ENCODE data around the gene TAF4.

DNA sequence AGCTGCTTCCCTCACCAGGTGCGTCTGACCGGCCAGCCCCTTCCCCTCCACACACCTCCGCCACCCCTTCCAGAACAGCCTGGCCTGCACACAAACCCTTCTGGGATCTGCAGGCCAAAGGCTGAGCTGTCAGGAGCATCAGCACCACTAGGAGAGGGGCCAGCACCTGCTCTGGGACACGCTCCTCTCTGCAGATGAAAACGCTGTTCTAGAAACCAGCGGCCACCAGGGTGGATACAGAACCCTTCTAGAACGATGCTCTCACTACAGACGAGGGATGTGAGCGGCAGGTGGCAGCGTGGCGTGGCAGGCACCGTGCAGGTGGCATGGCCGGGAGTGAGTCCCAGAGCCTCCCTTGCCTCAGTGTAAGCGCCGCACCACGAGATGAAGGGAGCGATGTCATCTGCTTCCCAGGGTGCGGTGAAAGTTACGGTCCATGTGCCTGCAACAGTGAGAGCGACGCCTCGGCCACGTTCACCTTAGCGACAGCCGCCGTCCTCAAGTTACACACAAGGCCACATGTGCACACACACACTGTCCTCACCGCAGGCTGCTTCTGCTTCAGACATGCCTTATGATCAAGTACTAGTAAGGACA, 53.6 kb downstream of the TAF4 start:
- TF ChIP-seq ZNF76 (tag by site-specific recombination; IDR thresholded peaks at IDR 0.05; ENCODE audit: borderline replicate concordance, low read depth) (no peak), ZNF548 (tag by site-specific recombination; IDR thresholded peaks at IDR 0.05) (no peak), ZNF423 (tag by site-specific recombination; IDR thresholded peaks at IDR 0.05) (no peak), ZNF629 (tag by site-specific recombination; IDR thresholded peaks at IDR 0.05) (no peak)
- TF ChIP-seq, protein P1, sequence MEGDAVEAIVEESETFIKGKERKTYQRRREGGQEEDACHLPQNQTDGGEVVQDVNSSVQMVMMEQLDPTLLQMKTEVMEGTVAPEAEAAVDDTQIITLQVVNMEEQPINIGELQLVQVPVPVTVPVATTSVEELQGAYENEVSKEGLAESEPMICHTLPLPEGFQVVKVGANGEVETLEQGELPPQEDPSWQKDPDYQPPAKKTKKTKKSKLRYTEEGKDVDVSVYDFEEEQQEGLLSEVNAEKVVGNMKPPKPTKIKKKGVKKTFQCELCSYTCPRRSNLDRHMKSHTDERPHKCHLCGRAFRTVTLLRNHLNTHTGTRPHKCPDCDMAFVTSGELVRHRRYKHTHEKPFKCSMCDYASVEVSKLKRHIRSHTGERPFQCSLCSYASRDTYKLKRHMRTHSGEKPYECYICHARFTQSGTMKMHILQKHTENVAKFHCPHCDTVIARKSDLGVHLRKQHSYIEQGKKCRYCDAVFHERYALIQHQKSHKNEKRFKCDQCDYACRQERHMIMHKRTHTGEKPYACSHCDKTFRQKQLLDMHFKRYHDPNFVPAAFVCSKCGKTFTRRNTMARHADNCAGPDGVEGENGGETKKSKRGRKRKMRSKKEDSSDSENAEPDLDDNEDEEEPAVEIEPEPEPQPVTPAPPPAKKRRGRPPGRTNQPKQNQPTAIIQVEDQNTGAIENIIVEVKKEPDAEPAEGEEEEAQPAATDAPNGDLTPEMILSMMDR (tag by site-specific recombination; IDR thresholded peaks at IDR 0.05), result no peak
- TF ChIP-seq, protein P2, sequence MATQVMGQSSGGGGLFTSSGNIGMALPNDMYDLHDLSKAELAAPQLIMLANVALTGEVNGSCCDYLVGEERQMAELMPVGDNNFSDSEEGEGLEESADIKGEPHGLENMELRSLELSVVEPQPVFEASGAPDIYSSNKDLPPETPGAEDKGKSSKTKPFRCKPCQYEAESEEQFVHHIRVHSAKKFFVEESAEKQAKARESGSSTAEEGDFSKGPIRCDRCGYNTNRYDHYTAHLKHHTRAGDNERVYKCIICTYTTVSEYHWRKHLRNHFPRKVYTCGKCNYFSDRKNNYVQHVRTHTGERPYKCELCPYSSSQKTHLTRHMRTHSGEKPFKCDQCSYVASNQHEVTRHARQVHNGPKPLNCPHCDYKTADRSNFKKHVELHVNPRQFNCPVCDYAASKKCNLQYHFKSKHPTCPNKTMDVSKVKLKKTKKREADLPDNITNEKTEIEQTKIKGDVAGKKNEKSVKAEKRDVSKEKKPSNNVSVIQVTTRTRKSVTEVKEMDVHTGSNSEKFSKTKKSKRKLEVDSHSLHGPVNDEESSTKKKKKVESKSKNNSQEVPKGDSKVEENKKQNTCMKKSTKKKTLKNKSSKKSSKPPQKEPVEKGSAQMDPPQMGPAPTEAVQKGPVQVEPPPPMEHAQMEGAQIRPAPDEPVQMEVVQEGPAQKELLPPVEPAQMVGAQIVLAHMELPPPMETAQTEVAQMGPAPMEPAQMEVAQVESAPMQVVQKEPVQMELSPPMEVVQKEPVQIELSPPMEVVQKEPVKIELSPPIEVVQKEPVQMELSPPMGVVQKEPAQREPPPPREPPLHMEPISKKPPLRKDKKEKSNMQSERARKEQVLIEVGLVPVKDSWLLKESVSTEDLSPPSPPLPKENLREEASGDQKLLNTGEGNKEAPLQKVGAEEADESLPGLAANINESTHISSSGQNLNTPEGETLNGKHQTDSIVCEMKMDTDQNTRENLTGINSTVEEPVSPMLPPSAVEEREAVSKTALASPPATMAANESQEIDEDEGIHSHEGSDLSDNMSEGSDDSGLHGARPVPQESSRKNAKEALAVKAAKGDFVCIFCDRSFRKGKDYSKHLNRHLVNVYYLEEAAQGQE (tag by site-specific recombination; IDR thresholded peaks at IDR 0.05), result no peak
- TF ChIP-seq, protein P3, sequence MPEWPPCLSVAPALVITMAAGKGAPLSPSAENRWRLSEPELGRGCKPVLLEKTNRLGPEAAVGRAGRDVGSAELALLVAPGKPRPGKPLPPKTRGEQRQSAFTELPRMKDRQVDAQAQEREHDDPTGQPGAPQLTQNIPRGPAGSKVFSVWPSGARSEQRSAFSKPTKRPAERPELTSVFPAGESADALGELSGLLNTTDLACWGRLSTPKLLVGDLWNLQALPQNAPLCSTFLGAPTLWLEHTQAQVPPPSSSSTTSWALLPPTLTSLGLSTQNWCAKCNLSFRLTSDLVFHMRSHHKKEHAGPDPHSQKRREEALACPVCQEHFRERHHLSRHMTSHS (tag by site-specific recombination; IDR thresholded peaks at IDR 0.05), result no peak
- TF ChIP-seq, protein P4, sequence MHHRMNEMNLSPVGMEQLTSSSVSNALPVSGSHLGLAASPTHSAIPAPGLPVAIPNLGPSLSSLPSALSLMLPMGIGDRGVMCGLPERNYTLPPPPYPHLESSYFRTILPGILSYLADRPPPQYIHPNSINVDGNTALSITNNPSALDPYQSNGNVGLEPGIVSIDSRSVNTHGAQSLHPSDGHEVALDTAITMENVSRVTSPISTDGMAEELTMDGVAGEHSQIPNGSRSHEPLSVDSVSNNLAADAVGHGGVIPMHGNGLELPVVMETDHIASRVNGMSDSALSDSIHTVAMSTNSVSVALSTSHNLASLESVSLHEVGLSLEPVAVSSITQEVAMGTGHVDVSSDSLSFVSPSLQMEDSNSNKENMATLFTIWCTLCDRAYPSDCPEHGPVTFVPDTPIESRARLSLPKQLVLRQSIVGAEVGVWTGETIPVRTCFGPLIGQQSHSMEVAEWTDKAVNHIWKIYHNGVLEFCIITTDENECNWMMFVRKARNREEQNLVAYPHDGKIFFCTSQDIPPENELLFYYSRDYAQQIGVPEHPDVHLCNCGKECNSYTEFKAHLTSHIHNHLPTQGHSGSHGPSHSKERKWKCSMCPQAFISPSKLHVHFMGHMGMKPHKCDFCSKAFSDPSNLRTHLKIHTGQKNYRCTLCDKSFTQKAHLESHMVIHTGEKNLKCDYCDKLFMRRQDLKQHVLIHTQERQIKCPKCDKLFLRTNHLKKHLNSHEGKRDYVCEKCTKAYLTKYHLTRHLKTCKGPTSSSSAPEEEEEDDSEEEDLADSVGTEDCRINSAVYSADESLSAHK (tag by site-specific recombination; IDR thresholded peaks at IDR 0.05), result no peak

All from HEK293 (cell line).